ENCODE measurements around the gene PERM1.
A peak's percentile ranks its signal among the peaks of the same experiment; 100 is the strongest.
"Not testable (repeated sequence)": the region's sequence is repeated elsewhere in the genome, so short reads cannot be mapped to it uniquely, and the experiment has no call there.

The PERM1 gene

DNA sequence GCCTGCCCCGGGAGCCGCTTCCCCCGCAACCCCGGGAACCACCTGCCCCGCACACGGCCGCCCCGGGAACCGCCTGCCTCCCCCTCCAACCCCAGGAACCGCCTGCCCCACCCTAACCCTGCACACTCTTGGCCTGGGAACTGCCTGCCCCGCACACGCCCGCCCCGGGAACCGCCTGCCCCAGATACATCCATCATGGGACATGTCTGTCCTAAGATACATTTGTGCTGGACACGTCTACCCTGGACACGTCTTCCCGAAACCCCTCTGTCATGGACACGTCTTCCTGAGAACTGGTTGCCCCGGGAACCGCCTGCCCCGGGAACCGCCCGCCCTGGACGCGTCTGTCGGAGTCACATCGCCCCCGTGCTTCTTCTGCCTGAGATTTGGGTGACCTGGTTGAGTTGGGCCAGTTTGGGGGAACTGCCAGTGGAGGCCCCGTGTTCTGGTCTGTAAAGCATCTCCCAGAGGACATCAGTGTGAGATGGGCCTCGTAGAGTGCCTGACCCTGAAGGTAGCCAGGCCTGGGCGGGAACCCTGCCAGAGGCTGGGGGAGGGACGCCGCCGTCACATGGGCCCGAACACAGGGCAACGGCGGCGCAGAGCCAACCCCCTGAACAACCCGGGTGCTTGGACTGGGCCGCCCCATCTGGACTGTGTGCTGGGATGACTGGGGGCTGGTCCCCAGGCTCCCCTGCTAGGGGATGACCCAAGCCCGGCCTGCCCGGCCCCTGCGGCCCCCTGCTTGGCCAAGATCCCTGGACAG is 3.6 kb downstream of the PERM1 start:
- DNase-seq, result no peak

DNA sequence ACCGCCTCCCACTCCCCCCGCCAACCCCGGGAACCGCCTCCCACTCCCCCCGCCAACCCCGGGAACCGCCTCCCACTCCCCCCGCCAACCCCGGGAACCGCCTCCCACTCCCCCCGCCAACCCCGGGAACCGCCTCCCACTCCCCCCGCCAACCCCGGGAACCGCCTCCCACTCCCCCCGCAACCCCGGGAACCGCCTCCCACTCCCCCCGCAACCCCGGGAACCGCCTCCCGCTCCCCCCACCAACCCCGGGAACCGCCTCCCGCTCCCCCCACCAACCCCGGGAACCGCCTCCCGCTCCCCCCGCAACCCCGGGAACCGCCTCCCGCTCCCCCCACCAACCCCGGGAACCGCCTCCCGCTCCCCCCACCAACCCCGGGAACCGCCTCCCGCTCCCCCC is 5.1 kb downstream of the PERM1 start:
- DNase-seq, result not testable (repeated sequence)

DNA sequence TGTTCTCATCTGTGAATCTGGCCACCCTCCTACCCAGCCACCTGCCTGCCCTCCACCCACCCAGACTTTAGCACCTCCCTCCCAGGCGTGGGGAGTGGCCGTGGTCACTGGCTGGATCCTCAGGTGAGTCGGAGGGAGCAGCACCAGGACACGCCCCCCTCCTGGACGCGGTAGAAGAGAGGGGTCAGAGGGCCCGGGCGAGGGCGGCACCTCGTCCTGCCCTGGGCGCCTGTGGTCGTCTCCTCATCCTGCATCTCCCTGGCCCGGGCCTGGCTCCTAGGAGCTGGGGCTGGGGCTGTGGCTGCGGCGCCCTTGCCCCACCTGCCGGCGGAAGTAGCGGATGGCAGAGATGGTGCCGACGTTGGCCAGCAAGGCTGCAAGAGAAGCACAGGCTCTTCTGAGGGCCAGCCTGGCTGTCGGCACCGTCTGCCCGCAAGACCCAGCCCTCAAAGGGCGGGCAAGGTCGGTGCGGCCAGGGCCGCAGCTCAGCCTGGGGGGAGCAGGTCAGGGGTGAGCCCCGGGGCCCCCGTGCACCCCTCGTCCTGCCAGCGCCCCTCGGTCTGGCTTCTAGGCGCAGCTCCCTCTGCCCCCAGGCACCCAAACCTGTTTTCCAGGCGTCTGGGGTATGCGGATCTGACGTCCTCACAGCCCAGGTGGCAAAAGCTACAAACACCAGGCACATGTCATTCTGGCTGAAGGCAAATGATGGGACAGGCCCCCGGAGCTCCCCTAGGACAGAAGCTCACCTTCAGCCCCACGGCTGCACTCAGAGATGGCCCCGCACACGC is 5.8 kb downstream of the PERM1 start:
- DNase-seq, result peak; percentile 73

DNA sequence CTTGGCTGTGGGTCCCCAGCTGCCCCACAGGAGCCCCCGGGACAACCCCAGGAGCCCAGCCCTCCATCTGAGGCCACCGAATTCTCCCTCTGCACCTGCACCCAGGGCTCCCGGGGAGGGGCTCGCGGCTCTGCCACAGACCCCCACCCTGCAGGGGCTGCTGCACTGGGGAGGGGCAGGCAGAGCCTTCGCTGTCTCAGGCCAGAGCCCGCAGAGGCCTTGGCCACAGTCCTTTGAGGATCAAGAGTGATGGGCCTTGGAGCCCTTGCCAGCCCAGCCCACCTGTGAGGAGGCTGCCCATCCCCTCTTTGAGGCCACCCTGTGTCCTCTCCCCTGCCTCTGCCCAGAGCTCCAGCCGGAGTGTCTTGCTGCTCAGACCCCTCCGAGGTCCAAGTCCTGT is 6.5 kb downstream of the PERM1 start:
- DNase-seq, result no peak

DNA sequence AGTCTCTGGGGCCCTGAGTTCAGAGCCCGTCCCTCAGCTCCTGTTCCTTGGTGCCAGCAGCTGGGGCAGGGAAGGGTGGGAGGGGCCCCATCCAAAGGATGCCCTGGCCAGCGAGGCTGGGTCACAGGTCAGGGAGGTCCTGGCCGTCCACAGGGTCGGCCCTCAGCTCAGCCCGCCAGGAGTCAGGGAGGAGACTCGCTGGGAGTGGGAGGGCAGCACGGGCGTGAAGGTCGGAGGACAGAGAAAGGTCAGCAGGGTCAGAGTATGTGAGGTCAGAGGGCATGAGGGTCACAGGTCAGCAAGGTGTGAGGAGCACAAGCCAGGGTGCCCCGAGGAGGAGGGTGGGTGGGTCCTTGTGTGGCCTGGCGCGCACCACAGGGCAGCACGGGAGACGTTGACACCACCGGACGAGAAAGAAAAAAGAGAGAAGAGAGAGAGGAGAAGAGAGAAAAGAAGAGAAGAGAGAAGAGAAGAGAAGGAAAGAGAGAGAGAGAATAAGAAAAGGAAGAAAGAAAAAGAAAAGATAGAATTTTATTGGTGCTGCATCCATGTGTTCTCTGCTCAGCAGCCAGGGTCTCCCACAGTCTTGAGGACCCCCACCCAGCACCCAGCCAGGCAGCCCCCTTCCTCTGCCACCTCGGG is 7.1 kb downstream of the PERM1 start:
- DNase-seq, result no peak

DNA sequence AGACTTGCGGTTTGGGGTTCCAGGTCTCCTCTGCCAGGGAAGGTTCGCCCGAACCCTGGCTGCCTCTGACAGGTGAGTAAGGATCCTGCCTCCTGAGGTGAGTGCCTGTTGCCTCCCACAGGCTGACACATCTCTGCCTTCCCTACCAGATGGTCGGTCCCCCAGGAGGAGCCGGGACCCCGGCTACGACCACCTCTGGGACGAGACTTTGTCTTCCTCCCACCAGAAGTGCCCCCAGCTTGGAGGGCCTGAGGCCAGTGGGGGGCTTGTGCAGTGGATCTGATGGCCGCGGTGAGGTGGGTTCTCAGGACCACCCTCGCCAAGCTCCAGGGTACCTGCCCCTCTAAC is 7.6 kb downstream of the PERM1 start:
- DNase-seq, result no peak

DNA sequence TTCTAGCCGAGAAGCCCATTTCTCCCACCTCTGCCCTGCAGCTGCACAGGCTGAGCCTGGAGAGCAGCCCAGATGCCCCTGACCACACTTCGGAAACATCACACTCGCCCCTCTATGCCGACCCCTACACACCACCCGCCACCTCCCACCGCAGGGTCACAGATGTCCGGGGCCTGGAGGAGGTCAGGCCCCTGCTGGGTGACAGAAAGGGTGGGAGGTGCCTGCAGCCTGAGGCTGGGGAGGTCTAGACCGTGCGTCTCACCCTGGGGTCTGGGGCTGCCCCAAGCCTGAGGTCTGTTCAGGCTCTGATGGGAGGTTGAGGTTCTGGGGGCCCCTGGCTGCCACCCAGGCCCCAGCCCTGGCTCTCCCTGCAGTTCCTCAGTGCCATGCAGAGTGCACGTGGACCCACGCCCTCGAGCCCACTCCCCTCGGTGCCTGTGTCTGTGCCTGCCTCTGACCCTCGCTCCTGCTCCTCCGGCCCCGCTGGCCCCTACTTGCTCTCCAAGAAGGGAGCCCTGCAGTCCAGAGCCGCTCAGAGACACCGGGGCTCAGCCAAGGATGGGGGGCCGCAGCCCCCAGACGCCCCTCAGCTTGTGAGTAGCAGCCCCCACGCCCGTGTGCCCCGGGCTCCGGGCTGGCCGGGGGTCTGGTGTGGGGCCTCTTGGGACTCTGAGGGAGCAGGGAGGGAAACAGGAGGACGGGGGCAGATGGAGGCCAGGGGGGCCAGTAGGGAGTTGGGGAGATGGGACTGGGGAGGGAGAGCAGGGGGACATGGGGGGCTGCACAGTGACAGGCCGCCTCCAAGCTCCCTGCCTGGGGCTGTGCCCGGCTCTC is 8.2 kb downstream of the PERM1 start:
- DNase-seq, result no peak

DNA sequence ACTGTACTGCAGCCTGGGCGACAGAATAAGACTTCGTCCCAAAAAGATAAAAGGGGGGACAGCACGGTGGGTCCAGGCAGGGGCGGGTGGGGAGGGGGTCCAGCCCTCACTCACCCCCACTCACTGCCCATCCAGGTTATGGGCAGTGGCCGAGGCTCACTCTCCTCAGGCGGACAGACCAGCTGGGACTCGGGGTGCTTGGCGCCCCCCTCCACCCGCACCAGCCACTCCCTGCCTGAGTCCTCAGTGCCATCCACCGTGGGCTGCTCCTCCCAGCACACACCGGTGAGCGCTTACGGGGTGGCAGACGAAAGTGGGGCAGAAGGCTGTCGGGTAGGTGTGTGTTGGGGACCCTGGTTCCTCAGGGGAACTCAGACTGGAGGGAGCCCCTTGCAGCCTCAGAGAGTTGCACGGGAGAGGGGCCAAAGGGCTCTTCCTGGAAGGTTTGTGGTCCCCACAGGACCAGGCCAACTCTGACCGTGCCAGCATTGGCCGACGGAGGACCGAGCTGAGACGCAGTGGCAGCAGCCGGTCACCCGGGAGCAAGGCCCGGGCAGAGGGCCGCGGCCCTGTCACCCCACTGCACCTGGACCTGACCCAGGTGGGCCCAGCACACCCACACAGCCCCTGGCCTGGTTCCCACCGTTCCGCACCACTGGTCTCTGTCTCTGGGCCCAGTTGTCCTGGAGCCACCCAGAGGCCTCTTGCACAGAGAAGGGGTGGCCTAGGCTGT is 9.0 kb downstream of the PERM1 start:
- no peak for DNase-seq

DNA sequence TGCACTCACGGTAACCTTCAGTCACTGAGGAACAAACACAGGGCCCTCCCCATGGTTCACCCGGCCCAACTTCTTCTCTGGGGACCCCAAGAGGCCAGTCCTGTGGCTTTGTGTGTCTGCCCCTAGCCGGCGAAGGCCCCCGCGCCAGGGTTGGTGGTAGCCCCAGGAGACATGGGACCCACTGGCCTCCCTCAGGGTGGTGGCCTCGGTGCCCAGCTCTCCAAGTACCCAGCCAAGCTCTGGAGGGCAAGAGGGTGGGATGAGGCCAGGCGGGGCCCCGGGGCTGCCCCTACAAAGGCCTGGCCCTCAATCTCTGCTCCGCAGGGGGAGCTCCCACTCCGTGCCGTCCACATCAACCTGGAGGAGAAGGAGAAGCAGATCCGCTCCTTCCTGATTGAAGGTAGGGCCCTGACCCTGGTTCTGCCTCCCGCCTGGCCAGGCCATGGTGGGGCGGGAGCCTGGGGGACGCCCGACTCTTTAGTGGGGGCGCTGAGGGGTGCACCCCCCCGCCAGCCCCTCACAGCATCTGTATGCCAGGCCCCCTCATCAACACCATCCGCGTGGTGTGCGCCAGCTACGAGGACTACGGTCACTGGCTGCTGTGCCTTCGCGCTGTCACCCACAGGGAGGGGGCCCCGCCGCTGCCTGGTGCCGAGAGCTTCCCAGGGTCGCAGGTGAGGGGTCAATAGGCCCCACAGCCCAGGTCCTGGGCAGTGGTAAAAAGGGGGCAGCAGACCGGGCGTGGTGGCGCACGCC is 10.0 kb downstream of the PERM1 start:
- DNase-seq, result no peak

DNA sequence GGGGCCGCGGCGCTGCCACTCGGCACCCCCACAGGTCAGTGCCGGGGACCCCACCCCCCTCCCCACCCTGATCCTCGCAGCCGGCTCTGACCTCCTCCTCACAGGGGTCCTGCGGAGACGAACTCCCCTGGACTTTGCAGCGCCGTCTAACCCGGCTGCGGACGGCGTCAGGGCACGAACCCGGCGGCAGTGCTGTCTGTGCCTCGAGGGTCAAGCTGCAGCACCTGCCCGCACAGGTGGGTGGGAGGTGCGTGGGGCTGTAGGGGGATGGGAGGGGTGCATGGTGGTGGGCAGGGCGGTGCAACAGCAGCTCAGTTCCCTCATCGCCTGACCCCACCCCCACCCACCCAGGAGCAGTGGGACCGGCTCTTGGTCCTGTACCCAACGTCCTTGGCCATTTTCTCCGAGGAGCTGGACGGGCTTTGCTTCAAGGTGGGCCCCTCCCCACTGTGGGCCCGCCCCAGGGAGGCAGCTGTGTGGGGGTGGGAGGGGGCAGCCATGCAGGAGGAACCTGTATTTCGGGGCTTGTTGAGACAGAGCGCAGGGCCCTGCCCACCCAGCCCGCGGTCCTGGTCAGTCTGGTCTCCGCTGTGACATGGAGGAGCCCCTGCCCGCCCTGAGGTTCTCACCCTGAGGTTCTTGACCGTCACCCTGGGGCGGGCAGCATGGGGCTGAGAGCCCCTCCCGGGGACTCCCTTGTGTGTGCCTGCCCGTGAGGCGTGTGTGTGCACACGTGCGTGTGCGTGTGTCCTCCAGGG is 10.7 kb downstream of the PERM1 start:
- no peak for DNase-seq

DNA sequence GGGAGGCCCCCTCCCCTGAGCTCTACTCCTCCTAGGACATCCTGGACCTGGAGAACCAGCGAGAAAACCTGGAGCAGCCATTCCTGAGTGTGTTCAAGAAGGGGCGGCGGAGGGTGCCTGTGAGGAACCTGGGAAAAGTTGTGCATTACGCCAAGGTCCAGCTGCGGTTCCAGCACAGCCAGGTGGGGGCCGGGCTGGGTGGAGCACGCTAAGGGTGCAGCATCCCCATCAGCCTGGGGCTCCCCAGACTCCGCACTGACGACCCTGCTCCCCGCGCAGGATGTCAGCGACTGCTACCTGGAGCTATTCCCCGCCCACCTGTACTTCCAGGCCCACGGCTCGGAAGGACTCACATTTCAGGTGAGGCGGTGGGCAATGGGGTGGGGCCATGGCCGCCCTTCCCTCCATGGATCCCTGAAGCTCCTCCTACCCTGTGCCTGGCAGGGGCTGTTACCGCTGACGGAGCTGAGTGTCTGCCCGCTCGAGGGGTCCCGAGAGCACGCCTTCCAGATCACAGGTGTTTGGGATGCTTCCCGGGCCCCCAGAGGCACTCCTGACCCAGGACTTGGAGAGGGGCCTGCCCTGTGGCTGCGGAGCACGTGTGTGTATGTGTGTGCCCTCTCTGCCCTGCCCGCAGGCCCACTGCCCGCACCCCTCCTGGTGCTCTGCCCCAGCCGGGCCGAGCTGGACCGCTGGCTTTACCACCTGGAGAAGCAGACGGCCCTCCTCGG is 11.5 kb downstream of the PERM1 start:
- no peak for DNase-seq

DNA sequence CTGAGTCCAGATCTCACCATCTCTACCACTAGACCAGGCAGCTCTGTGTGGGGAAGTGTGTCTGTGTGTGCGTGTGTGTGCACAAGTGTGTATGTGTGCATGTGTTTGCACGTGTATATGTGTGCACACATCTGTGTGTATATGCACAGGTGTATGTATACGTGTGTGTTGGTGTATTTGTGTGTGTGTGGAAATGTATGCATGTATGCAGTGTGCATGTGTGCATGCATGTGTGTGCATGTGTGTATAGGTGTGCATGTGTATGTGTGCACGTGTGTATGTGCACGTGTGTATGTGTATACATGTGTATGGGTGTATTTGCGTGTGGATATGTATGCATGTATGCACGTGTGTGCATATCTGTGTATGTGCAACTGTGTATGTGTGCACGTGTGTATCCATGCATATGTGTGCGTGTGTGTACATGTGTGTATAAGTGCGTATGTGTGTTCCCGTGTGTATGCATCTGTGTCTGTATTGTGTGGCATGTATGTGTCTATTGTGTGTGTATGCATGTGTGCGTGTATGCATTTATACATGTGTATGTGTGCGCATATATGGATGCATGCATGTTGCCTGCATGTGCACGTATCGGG is 12.5 kb downstream of the PERM1 start:
- DNase-seq, result no peak

DNA sequence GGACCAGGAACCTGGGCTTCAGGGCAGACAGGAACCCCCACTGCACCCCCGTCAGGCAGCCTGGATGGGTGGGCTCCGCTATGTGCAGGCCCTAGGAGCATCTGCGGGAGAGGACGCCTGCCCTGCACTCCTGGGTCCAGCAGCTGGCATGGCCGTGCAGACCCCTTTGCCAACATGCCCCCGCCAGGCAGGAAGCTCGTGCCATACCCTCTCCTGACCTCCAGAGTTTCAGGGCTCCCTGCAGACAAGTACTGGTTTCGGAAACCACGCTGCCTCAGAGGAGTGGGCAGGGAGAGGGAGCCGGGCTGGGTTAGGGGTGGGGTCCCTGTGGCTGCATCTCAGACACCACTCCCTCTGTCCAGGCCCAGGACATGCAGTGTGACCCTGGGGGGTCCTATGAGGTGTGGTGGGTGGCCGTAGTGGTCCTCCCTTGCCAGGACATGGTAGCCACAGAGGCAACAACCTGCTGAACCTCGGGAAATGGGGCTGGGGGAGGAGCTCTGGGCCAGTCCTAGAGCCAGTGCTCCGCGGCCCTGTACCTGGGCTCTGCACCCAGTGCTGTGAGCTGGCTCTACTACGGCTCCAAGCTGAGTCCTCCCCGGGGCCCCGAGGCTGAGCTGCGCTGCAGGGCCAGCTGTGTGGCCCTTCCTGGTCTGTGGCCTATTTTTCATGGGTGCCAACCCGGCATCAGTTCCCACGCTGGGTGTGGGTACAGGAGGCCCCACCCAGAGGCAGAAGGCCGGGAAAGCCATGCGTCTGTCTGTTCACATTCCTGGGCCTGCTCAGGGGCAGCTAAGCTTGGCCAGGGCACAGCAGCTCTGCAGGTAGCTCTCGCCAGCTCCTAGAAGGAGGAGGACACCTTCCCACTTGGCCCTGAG is 14.2 kb downstream of the PERM1 start:
- no peak for DNase-seq

DNA sequence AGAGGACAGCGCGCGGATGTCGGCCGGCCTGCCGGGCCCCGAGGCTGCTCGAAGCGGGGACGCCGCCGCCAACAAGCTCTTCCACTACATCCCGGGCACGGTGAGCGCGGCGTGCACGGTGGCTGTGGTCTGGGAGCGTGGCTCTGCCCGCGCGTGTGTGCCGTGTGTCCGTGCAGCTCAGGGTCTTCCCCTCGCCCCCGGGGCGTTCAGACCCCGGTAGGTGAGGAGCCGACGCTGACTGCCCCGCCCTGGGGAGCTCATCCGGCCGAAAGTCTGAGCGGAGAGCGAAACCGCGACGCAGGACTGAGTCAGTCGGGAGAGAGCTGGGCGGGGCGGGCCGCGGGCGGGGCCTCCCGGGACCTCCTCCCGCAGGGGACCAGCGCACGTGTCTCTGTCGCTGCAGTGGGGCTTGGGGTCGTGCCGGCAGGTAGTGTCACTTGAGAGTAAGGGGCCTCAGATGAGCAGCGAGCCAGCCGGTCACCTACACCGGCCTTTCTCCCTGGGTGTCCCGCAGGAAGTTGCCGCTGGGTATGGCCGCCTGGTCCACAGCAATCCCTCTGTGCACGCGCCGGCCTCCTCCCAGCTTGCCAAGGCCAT is 15.1 kb downstream of the PERM1 start:
- no peak for DNase-seq

DNA sequence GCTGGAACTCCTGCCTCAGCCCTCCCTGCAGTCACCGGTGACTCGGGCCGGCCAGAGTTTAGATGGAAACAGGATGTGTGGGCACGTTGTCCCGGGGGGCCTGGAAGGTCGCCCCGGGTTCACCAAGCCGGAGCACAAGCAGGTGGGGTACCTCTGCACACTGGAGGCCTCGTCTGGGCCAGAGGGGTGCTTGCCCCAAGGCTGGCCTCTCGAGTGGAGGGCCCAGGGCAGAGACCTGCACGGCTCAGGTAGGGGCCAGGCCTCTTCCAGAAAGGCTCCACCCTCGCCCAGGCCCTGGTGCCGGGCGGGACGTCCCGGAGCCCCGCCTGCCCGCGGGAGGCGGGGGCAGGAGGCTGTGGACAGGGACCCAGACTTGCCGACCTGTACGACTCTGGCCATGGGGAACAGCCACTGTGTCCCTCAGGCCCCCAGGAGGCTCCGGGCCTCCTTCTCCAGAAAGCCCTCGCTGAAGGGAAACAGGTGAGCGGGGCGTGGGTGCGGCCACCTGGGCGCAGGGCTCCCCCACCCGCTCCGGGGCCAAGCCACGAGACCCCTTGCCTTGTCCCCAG is 15.7 kb downstream of the PERM1 start, which contains the start of gene PLEKHN1:
PLEKHN1 (plus strand) TSS at position 348 of the 569 bp plus-strand sequence; CDS start at position 398, 50 bp downstream.
- DNase-seq, result no peak

DNA sequence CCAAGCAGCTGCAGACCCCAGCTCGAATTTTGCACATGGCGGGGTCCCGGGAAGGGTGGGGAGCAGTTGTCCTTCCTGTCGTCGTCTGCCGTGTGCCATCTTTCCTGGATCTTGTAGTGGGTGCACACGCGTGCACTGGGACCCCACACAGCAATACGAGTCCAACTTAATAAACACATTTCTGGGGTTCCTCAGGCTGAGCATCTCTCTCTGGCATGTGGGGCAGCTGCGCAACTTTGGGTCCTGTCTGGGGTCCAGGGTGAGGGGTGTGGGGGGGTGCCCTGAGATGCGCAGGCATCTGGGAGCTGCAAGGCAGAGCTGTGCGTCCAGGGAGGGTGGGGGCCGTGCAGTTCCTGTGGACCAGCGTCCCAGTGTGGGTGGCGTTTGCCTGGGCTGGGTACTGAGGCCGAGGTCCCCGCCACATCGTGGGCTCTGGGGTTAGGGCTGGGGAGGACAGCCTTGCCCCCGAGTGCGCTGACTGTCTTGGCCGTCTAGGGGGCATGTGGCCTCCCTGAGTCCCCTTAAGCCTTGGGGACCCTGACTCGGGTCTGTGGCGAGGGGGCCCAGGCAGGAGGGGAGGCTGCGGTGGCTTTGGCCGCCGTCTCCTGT is 16.3 kb downstream of the PERM1 start:
- DNase-seq, result no peak

Data from right forelimb (tissue), 1 donor.